Liver (tissue), 9 donors: ENCODE results near the gene SS18L1. TPM values are rescaled to one million over a fixed set of nuclear protein-coding genes. Genes with fewer than 3 reads are reported as not detected.

ENCODE experiments used
- DNase-seq: peaks from one replicate; pipeline ENCODE4 v3.0.0-alpha.2; 2017; ENCODE audit warnings: low spot score
- H3K27ac ChIP-seq, 2 donors: one replicate each; pipeline ENCODE4 v1.7.0; 2013; ENCODE audit warnings: inconsistent platforms in 2 of 2, low read length in 2 of 2, control low read depth in 1 of 2, low read depth in 1 of 2, mild to moderate bottlenecking in 1 of 2
- H3K27me3 ChIP-seq, 4 donors: one replicate each; pipeline versions ENCODE4 v1.6.1 to v1.7.0; 2013; ENCODE audit warnings: low read length in 3 of 4, inconsistent platforms in 1 of 4, mild to moderate bottlenecking in 1 of 4, moderate library complexity in 1 of 4; ENCODE audit not compliant: control insufficient read depth in 4 of 4, insufficient read depth in 4 of 4
- H3K36me3 ChIP-seq, 4 donors: one replicate each; pipeline versions ENCODE4 v1.6.1 to v1.7.0; 2013; ENCODE audit warnings: low read length in 3 of 4, mild to moderate bottlenecking in 3 of 4, low read depth in 1 of 4, moderate library complexity in 1 of 4; ENCODE audit not compliant: control insufficient read depth in 4 of 4, insufficient read depth in 3 of 4
- H3K4me1 ChIP-seq, 4 donors: one replicate each; pipeline versions ENCODE4 v1.6.1 to v1.7.0; 2013; ENCODE audit warnings: low read length in 3 of 4, mild to moderate bottlenecking in 3 of 4, moderate library complexity in 1 of 4; ENCODE audit not compliant: control insufficient read depth in 4 of 4, insufficient read depth in 4 of 4
- H3K4me3 ChIP-seq, 3 donors: one replicate each; pipeline versions ENCODE4 v1.6.1 to v1.7.0; 2013; ENCODE audit warnings: low read length in 3 of 3, control low read depth in 1 of 3, low read depth in 1 of 3, mild to moderate bottlenecking in 1 of 3
- H3K9ac ChIP-seq, 2 donors: one replicate each; pipeline ENCODE4 v1.7.0; 2013; ENCODE audit warnings: low read length in 2 of 2, mild to moderate bottlenecking in 2 of 2, moderate library complexity in 2 of 2, control low read depth in 1 of 2, low read depth in 1 of 2
- H3K9me3 ChIP-seq, 4 donors: one replicate each; pipeline versions ENCODE4 v1.6.1 to v1.7.0; 2013; ENCODE audit warnings: low read length in 3 of 4; ENCODE audit not compliant: control insufficient read depth in 4 of 4
- ATF3 ChIP-seq: IDR thresholded peaks from 2 replicates; pipeline ENCODE4 v1.6.1; 2016; ENCODE audit warnings: antibody characterized with exemption
- CTCF ChIP-seq: fragments of 150-350 bp; IDR thresholded peaks from 2 replicates; pipeline ENCODE4 v1.5.1; 2017; ENCODE audit warnings: improper control_type of control experiment, low read depth, low read length; ENCODE audit not compliant: missing input control
- EGR1 ChIP-seq, 2 donors: IDR thresholded peaks; 2 replicates each; pipeline ENCODE4 v1.6.1; 2016 to 2018; ENCODE audit warnings: antibody characterized with exemption in 2 of 2, low read depth in 2 of 2
- FOXA1 ChIP-seq: IDR thresholded peaks from 2 replicates; pipeline ENCODE4 v1.6.1; 2016; ENCODE audit warnings: antibody characterized with exemption
- FOXA2 ChIP-seq: IDR thresholded peaks from 2 replicates; pipeline ENCODE4 v1.6.1; 2016; ENCODE audit warnings: antibody characterized with exemption
- GABPA ChIP-seq, 2 donors: IDR thresholded peaks in 1 of 2; conservative IDR thresholded peaks in 1 of 2; 2 replicates each; pipeline ENCODE4 v1.6.1; 2016; ENCODE audit warnings: antibody characterized with exemption in 2 of 2, mild to moderate bottlenecking in 1 of 2, moderate library complexity in 1 of 2
- HNF4A ChIP-seq, 2 donors: conservative IDR thresholded peaks; 2 replicates each; pipeline ENCODE4 v1.6.1; 2016; ENCODE audit warnings: antibody characterized with exemption in 2 of 2, mild to moderate bottlenecking in 2 of 2
- HNF4G ChIP-seq: IDR thresholded peaks from 2 replicates; pipeline ENCODE4 v1.6.1; 2016; ENCODE audit warnings: antibody characterized with exemption
- JUND ChIP-seq, 2 donors: IDR thresholded peaks; 2 replicates each; pipeline ENCODE4 v1.6.1; 2016; ENCODE audit warnings: antibody characterized with exemption in 2 of 2
- MAX ChIP-seq: IDR thresholded peaks from 2 replicates; pipeline ENCODE4 v1.6.1; 2016; ENCODE audit warnings: antibody characterized with exemption
- NR2F2 ChIP-seq: IDR thresholded peaks from 2 replicates; pipeline ENCODE4 v1.6.1; 2016; ENCODE audit warnings: antibody characterized with exemption
- RAD21 ChIP-seq, 2 donors: IDR thresholded peaks; 2 replicates each; pipeline ENCODE4 v1.6.1; 2016; ENCODE audit warnings: antibody characterized with exemption in 2 of 2, mild to moderate bottlenecking in 2 of 2
- REST ChIP-seq: IDR thresholded peaks from 2 replicates; pipeline ENCODE4 v1.6.1; 2016; ENCODE audit warnings: antibody characterized with exemption, mild to moderate bottlenecking
- SP1 ChIP-seq: IDR thresholded peaks from 2 replicates; pipeline ENCODE4 v1.6.1; 2018; ENCODE audit warnings: antibody characterized with exemption, mild to moderate bottlenecking
- TAF1 ChIP-seq: conservative IDR thresholded peaks from 2 replicates; pipeline ENCODE4 v1.6.1; 2016; ENCODE audit warnings: antibody characterized with exemption, mild to moderate bottlenecking
- YY1 ChIP-seq: IDR thresholded peaks from 2 replicates; pipeline ENCODE4 v1.6.1; 2016; ENCODE audit warnings: antibody characterized with exemption, mild to moderate bottlenecking
- ZBTB33 ChIP-seq: IDR thresholded peaks from 2 replicates; pipeline ENCODE4 v1.6.1; 2016; ENCODE audit warnings: antibody characterized with exemption
- WGBS: extraction: QIAGEN DNeasy Blood & Tissue Kit; methylation state at CpG from one replicate; pipeline ENCODE4 v1.1.7; 2013; 5-methylcytosine and 5-hydroxymethylcytosine counted together
- polyA plus RNA-seq, 2 donors: library from polyadenylated mRNA; stranded (reverse) in 1 of 2; unstranded in 1 of 2; fragments of 200-250 nt in 1 of 2; fragments of >200 nt in 1 of 2; fragmentation: Nextera tagmentation in 1 of 2; extraction: Ambion mirVana in 1 of 2; gene quantifications; one replicate each; pipeline versions ENCODE4 v1.2.1 to v1.2.3, GENCODE V29; 2013 to 2015
- total RNA-seq, 2 donors: library from RNA; depleted of rRNA; stranded (reverse); fragments of >200 nt; gene quantifications; one replicate each; pipeline ENCODE4 v1.2.3, GENCODE V29; 2014
- donor health status: healthy.
- donor health status: healthy.
- donor health status: healthy.
- donor health status: healthy.
- donor health status: healthy.

SS18L1 gene
- total and polyA plus RNA-seq, 4 donors, result 6.1 to 24.3 (median 16.7) TPM

- WGBS, result 90% methylated on average over 7 of the region's 7 CpGs
- Histone ChIP-seq H3K27ac (no peak overlapping the region), H3K27me3 (no peaks in the 10 kb centered on the region), H3K4me3 (no peak overlapping the region), H3K9me3 (no peaks in the 10 kb centered on the region), H3K4me1 (peaks cover 4 to 20% (median 14%) of the 10 kb centered on the region in 4 donors), H3K9ac (no peak overlapping the region), H3K36me3 (peaks cover 16 to 78% (median 58%) of the 10 kb centered on the region in 4 donors)
- TF ChIP-seq REST, result no peak
- TF ChIP-seq ZBTB33, result no peak
- no peak for TF ChIP-seq ATF3
- TF ChIP-seq EGR1 (IDR thresholded peaks at IDR 0.05; ENCODE audit: low read depth in 2 of 2), result no peak
- no peak for TF ChIP-seq NR2F2
- TF ChIP-seq SP1, result no peak
- TF ChIP-seq FOXA2, result no peak
- TF ChIP-seq HNF4A (conservative IDR thresholded peaks at IDR 0.05), result no peak
- no peak for TF ChIP-seq FOXA1
- no peak for TF ChIP-seq HNF4G
- no peak for TF ChIP-seq RAD21 (IDR thresholded peaks at IDR 0.05)
- no peak for TF ChIP-seq GABPA (IDR thresholded peaks at IDR 0.05 in 1 of 2, conservative IDR thresholded peaks at IDR 0.05 in 1 of 2)
- no peak for TF ChIP-seq CTCF
- no peak for TF ChIP-seq MAX
- DNase-seq, result no peak
Measured at GRCh38 chr20:62132421-62132820, 11.1 kb upstream of the SS18L1 start.

GRCh38 chr20:62133051-62133845 is 10.3 kb upstream of the SS18L1 start:
- peaks cover 19 to 78% (median 56%) of the 10 kb centered on the region in 4 donors for H3K36me3 ChIP-seq
- H3K9me3 ChIP-seq, result no peaks in the 10 kb centered on the region
- DNase-seq, result no peak
- H3K27ac ChIP-seq, result peak overlapping the region in 1 of 2 donors; percentile 26
- peaks cover 4 to 20% (median 14%) of the 10 kb centered on the region in 4 donors for H3K4me1 ChIP-seq
- 79% methylated on average over 29 of the region's 29 CpGs for WGBS
- H3K9ac ChIP-seq, result no peak overlapping the region
- H3K27me3 ChIP-seq, result no peaks in the 10 kb centered on the region
- no peak overlapping the region for H3K4me3 ChIP-seq
- TF ChIP-seq FOXA2 (no peak), RAD21 (IDR thresholded peaks at IDR 0.05) (no peak), JUND (IDR thresholded peaks at IDR 0.05) (no peak), NR2F2 (no peak), REST (no peak), SP1 (no peak), YY1 (no peak), ZBTB33 (no peak), MAX (no peak), HNF4A (conservative IDR thresholded peaks at IDR 0.05) (no peak), TAF1 (no peak)
